ENCODE results near the gene PHKA1.

DNA sequence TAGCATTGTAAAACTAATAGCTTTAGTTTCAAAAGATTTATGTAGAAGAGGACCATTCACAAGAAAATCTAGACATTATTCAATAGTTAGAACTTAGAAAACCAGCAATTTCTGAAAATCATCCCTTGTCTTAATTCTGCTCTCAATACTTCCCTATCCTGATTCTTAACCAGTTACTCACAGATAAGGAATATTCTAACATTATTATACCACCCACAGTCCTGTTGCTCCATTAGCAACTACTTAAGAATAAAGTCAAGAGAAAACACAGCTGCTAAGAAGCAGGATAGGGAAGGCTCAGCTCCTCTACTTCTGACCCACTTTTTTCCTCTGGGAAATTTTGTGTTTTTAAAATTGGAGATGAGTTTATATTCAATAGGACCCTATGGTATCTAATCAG, 47.7 kb downstream of the PHKA1 start:
- TF ChIP-seq EZH2 (IDR thresholded peaks at IDR 0.05; ENCODE audit: low read depth) (no peak), CTCF (conservative IDR thresholded peaks at IDR 0.05) (no peak)
